A549 treated with DMSO at 1 μM for 4 hours (cell line): ENCODE data around the gene FAM8A1. TPM values are rescaled to one million over a fixed set of nuclear protein-coding genes. Genes with fewer than 3 reads are reported as not detected.

ENCODE experiments used
- total RNA-seq: library from RNA; stranded (reverse); fragments of 200-300 nt; extraction: Qiagen RNA extraction; gene quantifications from 5 replicates; pipeline ENCODE4 v1.2.3, GENCODE V29; 2022; ENCODE audit warnings: low read depth

Gene FAM8A1
- 3.8 to 5.6 TPM (median 5.2 TPM) in 5 replicates for total RNA-seq

GRCh38 chr6:17599877-17600526 is at the start of gene FAM8A1:
TSS of gene FAM8A1 (plus strand) at chr6:17600302. CDS start at chr6:17600410, 108 bp downstream.

Other genes with a start within 250 kb of the FAM8A1 start
- 13.1 to 15.9 TPM (median 14.3 TPM) in 5 replicates for gene CAP2, start 206.7 kb upstream of the FAM8A1 start, total RNA-seq
- gene NUP153, start 106.6 kb downstream of the FAM8A1 start, total RNA-seq = 32.4 to 38.0 TPM (median 34.2 TPM) in 5 replicates